Endothelial cell (in vitro differentiated cells): ENCODE results near the gene FAM187B. TPM values are rescaled to one million over a fixed set of nuclear protein-coding genes. Genes with fewer than 3 reads are reported as not detected.
A peak's percentile ranks its signal among the peaks of the same experiment; 100 is the strongest.

Source experiments
- DNase-seq: peaks from one replicate; pipeline ENCODE4 v3.0.0; 2021; ENCODE audit warnings: low spot score
- H3K27ac Mint-ChIP-seq: one replicate; pipeline ENCODE4 v1.8.0; 2021; ENCODE audit warnings: mixed read lengths, inconsistent platforms; ENCODE audit not compliant: unreplicated experiment
- H3K27me3 Mint-ChIP-seq: one replicate; pipeline ENCODE4 v1.8.0; 2021; ENCODE audit warnings: mild to moderate bottlenecking, moderate library complexity, mixed read lengths, inconsistent platforms; ENCODE audit not compliant: unreplicated experiment
- H3K36me3 Mint-ChIP-seq: one replicate; pipeline ENCODE4 v1.8.0; 2021; ENCODE audit warnings: mild to moderate bottlenecking, low read depth, mixed read lengths, inconsistent platforms; ENCODE audit not compliant: unreplicated experiment
- H3K4me1 Mint-ChIP-seq: one replicate; pipeline ENCODE4 v1.8.0; 2021; ENCODE audit warnings: mild to moderate bottlenecking, mixed read lengths, inconsistent platforms; ENCODE audit not compliant: unreplicated experiment
- H3K4me3 Mint-ChIP-seq: one replicate; pipeline ENCODE4 v1.8.0; 2021; ENCODE audit warnings: mild to moderate bottlenecking, mixed read lengths, inconsistent platforms; ENCODE audit not compliant: unreplicated experiment
- H3K9me3 Mint-ChIP-seq: one replicate; pipeline ENCODE4 v1.8.0; 2021; ENCODE audit warnings: mixed read lengths, inconsistent platforms; ENCODE audit not compliant: unreplicated experiment
- CTCF ChIP-seq: fragments of 200-600 bp; sonication (generic); IDR thresholded peaks from one replicate; pipeline ENCODE4 v1.5.0; 2021; ENCODE audit warnings: antibody characterized with exemption; ENCODE audit not compliant: unreplicated experiment
- total RNA-seq: library from RNA; stranded (reverse); fragmentation: NEBNext Ultra II Directional; extraction: Animal tissue kit (Norgen Biotek cat#: 25700); gene quantifications from one replicate; pipeline ENCODE4 v1.2.1, GENCODE V29; 2021; ENCODE audit not compliant: unreplicated experiment

FAM187B gene
- total RNA-seq, 1 donor from 2014 or later = not detected

GRCh38 chr19:35184267-35184666, 44.3 kb downstream of the FAM187B start:
- Mint-ChIP-seq H3K4me1 (no peaks in the 10 kb centered on the region), H3K27me3 (no peaks in the 10 kb centered on the region), H3K9me3 (peaks cover 4% of the 10 kb centered on the region), H3K4me3 (no peak overlapping the region), H3K36me3 (no peaks in the 10 kb centered on the region), H3K27ac (no peak overlapping the region)
- TF ChIP-seq CTCF = no peak
- no peak for DNase-seq

GRCh38 chr19:35181387-35181786, 47.2 kb downstream of the FAM187B start:
- peaks cover 5% of the 10 kb centered on the region for H3K36me3 Mint-ChIP-seq
- H3K27me3 Mint-ChIP-seq = no peaks in the 10 kb centered on the region
- peaks cover 4% of the 10 kb centered on the region for H3K9me3 Mint-ChIP-seq
- H3K4me1 Mint-ChIP-seq = no peaks in the 10 kb centered on the region
- H3K27ac Mint-ChIP-seq = no peak overlapping the region
- H3K4me3 Mint-ChIP-seq = no peak overlapping the region
- no peak for DNase-seq
- no peak for TF ChIP-seq CTCF

DNA sequence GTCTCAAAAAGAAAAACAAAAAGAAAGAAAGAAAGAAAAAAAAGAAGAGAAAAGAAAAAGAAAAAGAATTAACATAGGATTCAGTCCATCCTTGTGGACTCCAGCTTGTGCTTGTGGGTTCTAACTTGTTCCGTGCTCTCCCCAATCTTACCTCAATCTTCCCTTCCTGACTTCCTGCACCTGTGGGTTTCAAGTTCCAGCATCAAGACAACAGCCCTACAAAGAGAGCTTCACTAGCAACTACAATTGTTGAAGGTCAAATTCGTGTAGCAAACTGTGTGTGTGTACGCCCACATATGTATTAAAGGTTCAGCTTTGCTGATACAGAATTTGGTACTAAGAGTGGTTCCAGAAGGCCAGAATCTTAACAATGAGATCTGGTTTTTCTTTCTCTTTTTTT, 48.7 kb downstream of the FAM187B start:
- peaks cover 5% of the 10 kb centered on the region for H3K36me3 Mint-ChIP-seq
- no peaks in the 10 kb centered on the region for H3K27me3 Mint-ChIP-seq
- no peak for TF ChIP-seq CTCF
- no peaks in the 10 kb centered on the region for H3K4me1 Mint-ChIP-seq
- no peak for DNase-seq
- H3K27ac Mint-ChIP-seq = no peak overlapping the region
- no peak overlapping the region for H3K4me3 Mint-ChIP-seq
- peaks cover 4% of the 10 kb centered on the region for H3K9me3 Mint-ChIP-seq

DNA sequence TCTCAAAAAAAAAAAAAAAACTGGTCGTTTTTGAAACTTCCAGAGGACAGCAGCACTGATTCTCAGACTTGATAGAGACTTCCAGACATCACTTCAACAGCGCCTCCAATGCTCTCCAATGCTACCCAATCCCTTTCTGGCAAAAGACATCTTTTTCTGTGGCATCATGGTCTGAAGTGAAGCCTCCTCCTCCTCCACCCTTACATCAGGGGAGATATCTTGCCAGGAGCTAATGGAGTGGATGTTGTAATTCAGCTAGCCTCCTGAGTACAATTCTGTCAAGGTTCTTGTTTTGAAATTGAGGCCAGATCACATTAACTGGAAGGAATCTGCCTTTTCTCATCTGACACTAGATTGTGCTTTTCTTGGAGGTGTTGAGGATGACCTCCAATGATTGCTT, 49.8 kb downstream of the FAM187B start:
- Mint-ChIP-seq H3K27me3 (no peaks in the 10 kb centered on the region), H3K27ac (no peak overlapping the region), H3K9me3 (no peaks in the 10 kb centered on the region), H3K36me3 (peaks cover 5% of the 10 kb centered on the region), H3K4me3 (no peak overlapping the region), H3K4me1 (no peaks in the 10 kb centered on the region)
- no peak for DNase-seq
- TF ChIP-seq CTCF = no peak

- no peak for DNase-seq
- Mint-ChIP-seq H3K4me3 (peak overlapping the region; percentile 44), H3K36me3 (peaks cover 5% of the 10 kb centered on the region), H3K9me3 (no peaks in the 10 kb centered on the region), H3K27ac (no peak overlapping the region), H3K27me3 (no peaks in the 10 kb centered on the region), H3K4me1 (no peaks in the 10 kb centered on the region)
- TF ChIP-seq CTCF = no peak
Observed at GRCh38 chr19:35177377-35178274, 50.9 kb downstream of the FAM187B start.
